ENCODE data around the gene STIM1. TPM values are rescaled to one million over a fixed set of nuclear protein-coding genes. Genes with fewer than 3 reads are reported as not detected.

Gene STIM1
- total RNA-seq, 1 experiment from 2014 or later = 28.3 TPM

DNA sequence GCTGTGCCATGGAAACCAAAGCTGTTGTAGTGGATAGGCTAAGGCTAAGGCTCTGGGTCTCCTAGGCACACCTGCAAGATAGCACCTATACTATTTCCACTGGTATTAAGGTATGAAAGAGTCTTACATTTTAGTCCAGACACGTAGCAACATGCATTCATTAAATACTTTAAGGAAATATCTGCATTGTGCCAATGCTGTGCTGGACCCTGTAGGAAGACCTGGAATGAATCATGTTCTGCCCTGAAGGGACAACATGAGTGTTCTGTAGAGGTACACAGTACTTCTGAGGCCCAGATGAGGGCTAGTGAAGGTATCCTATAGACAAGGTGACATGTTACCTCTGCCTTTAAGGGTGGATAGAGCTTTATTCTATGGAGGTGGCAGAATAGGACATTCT, 204.0 kb downstream of the STIM1 start:
- BruUV-seq (replicated peaks) = no TSS peak
- H3K9me3 ChIP-seq (ENCODE audit: insufficient read depth, low read depth) = no peaks in the 10 kb centered on the region
- no peaks in the 10 kb centered on the region for H3K9me2 ChIP-seq (ENCODE audit: insufficient read depth)
- no peaks in the 10 kb centered on the region for H3F3A ChIP-seq (ENCODE audit: insufficient read depth, low read depth)
- no peaks in the 10 kb centered on the region for H4K20me1 ChIP-seq (ENCODE audit: insufficient read depth)
- H2AFZ ChIP-seq = no peak overlapping the region
- ChIA-PET POLR2A (ENCODE audit: unreplicated experiment) (no interaction called here), CTCF (no interaction called here)
- no peaks in the 10 kb centered on the region for H3K36me3 ChIP-seq (ENCODE audit: low read depth)
- TF ChIP-seq, protein P1, sequence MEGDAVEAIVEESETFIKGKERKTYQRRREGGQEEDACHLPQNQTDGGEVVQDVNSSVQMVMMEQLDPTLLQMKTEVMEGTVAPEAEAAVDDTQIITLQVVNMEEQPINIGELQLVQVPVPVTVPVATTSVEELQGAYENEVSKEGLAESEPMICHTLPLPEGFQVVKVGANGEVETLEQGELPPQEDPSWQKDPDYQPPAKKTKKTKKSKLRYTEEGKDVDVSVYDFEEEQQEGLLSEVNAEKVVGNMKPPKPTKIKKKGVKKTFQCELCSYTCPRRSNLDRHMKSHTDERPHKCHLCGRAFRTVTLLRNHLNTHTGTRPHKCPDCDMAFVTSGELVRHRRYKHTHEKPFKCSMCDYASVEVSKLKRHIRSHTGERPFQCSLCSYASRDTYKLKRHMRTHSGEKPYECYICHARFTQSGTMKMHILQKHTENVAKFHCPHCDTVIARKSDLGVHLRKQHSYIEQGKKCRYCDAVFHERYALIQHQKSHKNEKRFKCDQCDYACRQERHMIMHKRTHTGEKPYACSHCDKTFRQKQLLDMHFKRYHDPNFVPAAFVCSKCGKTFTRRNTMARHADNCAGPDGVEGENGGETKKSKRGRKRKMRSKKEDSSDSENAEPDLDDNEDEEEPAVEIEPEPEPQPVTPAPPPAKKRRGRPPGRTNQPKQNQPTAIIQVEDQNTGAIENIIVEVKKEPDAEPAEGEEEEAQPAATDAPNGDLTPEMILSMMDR (conservative IDR thresholded peaks at IDR 0.05) = no peak
- TF ChIP-seq EZH2 (IDR thresholded peaks at IDR 0.05; ENCODE audit: low read depth) = no peak
- H3K27ac ChIP-seq = no peak overlapping the region
- no peaks in the 10 kb centered on the region for H3K4me1 ChIP-seq (replicated peaks; ENCODE audit: insufficient read depth)
- H3K4me3 ChIP-seq = no peak overlapping the region
- DNase-seq = no peak
- no peaks in the 10 kb centered on the region for H3K79me2 ChIP-seq (ENCODE audit: low read depth)
- no peak overlapping the region for H3K4me2 ChIP-seq
- H3K27me3 ChIP-seq (ENCODE audit: insufficient read depth, low read depth) = no peaks in the 10 kb centered on the region
- intact Hi-C loops (cut with micrococcal nuclease; ENCODE audit: unreplicated experiment) = no loop called here

- no peaks in the 10 kb centered on the region for H3F3A ChIP-seq (ENCODE audit: insufficient read depth, low read depth)
- POLR2A ChIA-PET (ENCODE audit: unreplicated experiment) = no interaction called here
- H3K9me3 ChIP-seq (ENCODE audit: insufficient read depth, low read depth) = no peaks in the 10 kb centered on the region
These were observed 204.9 kb downstream of the STIM1 start for GRCh38 chr11:4060182-4060923.

DNA sequence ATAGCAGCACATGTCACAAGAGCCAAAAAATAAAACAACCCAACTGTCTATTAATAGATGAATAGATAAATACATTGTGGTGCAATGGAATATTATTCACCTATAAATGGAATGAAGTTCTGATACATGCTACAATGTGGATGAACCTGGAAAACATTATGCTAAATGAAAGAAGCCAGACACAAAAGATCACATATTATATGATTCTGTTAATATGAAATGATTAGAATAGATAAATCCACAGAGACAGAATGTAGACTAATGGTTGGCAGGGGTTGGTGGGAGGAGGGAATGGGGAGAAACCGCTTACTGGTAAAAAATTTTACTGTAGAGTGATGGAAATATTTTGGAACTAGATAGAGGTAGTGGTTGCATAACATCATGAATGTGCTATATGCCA, 206.2 kb downstream of the STIM1 start:
- no peaks in the 10 kb centered on the region for H3K79me2 ChIP-seq (ENCODE audit: low read depth)
- H3K4me3 ChIP-seq = no peak overlapping the region
- DNase-seq = no peak
- no peaks in the 10 kb centered on the region for H3K36me3 ChIP-seq (ENCODE audit: low read depth)
- intact Hi-C loops (cut with micrococcal nuclease; ENCODE audit: unreplicated experiment) = no loop called here
- ChIA-PET POLR2A (ENCODE audit: unreplicated experiment) (no interaction called here), CTCF (no interaction called here)
- no peak overlapping the region for H3K27ac ChIP-seq
- H4K20me1 ChIP-seq (ENCODE audit: insufficient read depth) = no peaks in the 10 kb centered on the region
- no peak overlapping the region for H2AFZ ChIP-seq
- H3K9me2 ChIP-seq (ENCODE audit: insufficient read depth) = no peaks in the 10 kb centered on the region
- no peak for TF ChIP-seq EZH2 (IDR thresholded peaks at IDR 0.05; ENCODE audit: low read depth)
- TF ChIP-seq, protein P1 (conservative IDR thresholded peaks at IDR 0.05) = no peak
- H3K4me1 ChIP-seq (replicated peaks; ENCODE audit: insufficient read depth) = no peaks in the 10 kb centered on the region
- BruUV-seq (replicated peaks) = no TSS peak
- H3K4me2 ChIP-seq = no peak overlapping the region
- H3F3A ChIP-seq (ENCODE audit: insufficient read depth, low read depth) = no peaks in the 10 kb centered on the region
- H3K9me3 ChIP-seq (ENCODE audit: insufficient read depth, low read depth) = no peaks in the 10 kb centered on the region
- H3K27me3 ChIP-seq (ENCODE audit: insufficient read depth, low read depth) = no peaks in the 10 kb centered on the region

More at GRCh38 chr11:4060182-4060923, 204.9 kb downstream of the STIM1 start:
- H3K9me2 ChIP-seq (ENCODE audit: insufficient read depth) = no peaks in the 10 kb centered on the region
- no peaks in the 10 kb centered on the region for H3K4me1 ChIP-seq (replicated peaks; ENCODE audit: insufficient read depth)
- no peak overlapping the region for H3K4me2 ChIP-seq
- CTCF ChIA-PET = no interaction called here
- no peaks in the 10 kb centered on the region for H4K20me1 ChIP-seq (ENCODE audit: insufficient read depth)
- no peaks in the 10 kb centered on the region for H3K27me3 ChIP-seq (ENCODE audit: insufficient read depth, low read depth)
- intact Hi-C loops (cut with micrococcal nuclease; ENCODE audit: unreplicated experiment) = no loop called here
- TF ChIP-seq EZH2 (IDR thresholded peaks at IDR 0.05; ENCODE audit: low read depth) = no peak
- TF ChIP-seq, protein P1 (conservative IDR thresholded peaks at IDR 0.05) = no peak
- no peaks in the 10 kb centered on the region for H3K36me3 ChIP-seq (ENCODE audit: low read depth)
- BruUV-seq (replicated peaks) = no TSS peak
- H3K27ac ChIP-seq = no peak overlapping the region
- no peak overlapping the region for H2AFZ ChIP-seq
- no peak overlapping the region for H3K4me3 ChIP-seq
- H3K79me2 ChIP-seq (ENCODE audit: low read depth) = no peaks in the 10 kb centered on the region
- no peak for DNase-seq
